HG03565 (cell line): ENCODE data around the gene MBIP.
"Not testable (repeated sequence)": the region's sequence is repeated elsewhere in the genome, so short reads cannot be mapped to it uniquely, and the experiment has no call there.

Experiments used
- ATAC-seq: cut with Tn5 transposase; IDR thresholded peaks from one replicate; pipeline ENCODE4 v1.9.1; 2021; ENCODE audit warnings: mild to moderate bottlenecking, moderate library complexity; ENCODE audit not compliant: unreplicated experiment

MBIP gene, protein sequence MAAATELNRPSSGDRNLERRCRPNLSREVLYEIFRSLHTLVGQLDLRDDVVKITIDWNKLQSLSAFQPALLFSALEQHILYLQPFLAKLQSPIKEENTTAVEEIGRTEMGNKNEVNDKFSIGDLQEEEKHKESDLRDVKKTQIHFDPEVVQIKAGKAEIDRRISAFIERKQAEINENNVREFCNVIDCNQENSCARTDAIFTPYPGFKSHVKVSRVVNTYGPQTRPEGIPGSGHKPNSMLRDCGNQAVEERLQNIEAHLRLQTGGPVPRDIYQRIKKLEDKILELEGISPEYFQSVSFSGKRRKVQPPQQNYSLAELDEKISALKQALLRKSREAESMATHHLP

DNA sequence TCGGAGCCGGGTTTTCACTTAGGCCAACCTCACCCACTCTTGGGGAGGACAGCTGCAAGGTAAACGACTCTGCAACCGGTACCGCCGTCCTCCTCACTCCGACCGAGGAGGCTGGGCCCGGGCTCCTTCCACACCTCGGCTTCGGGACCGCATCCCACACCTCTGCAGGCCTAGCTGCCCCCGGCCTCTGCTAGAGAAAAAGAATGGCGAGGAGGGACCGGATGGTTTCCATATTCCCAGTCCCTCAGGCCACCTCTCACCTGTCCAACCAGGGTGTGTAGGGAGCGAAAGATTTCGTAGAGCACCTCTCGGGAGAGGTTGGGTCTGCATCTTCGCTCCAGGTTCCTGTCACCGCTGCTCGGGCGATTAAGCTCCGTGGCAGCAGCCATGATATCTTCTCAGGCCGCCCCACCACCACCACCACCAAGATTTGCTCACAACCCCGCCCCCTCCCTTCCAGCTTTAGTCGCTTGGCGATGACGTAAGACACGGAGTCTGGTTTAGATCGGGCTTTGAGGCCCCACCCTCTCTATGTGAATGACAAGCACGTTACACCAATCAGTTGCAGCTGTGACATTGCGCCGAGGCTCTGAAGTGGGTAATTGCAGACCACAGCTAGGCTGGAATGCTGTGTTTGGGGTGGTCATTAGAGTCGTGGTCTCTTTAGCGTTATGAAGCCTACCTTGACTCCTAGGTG is at the start of gene MBIP:
TSS of gene MBIP (minus strand) at position 438 of the 697 bp plus-strand sequence. CDS start at position 389, 49 bp downstream.
- peak; percentile 99 for ATAC-seq

- no peak for ATAC-seq
Observed at GRCh38 chr14:36367985-36368774, 47.7 kb upstream of the MBIP start.

DNA sequence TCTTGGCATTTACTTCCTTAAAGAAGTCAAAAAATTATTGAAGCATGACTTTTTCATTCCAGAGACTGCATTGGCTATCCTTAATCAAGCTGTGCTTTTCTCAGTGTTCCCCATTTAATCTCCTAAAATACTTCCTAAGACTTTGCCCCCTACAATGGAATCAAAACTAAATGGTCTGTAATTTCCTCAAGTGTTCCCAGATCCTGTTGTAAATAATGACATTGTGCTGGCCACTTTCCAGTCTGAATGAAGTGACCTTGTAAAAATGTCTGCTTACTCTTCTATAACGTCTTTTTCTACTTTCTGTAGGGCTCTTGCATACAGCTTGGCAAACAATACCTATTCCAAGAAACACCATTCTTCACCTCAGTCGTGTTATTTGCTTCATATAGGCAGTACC is 45.3 kb upstream of the MBIP start:
- no peak for ATAC-seq

GRCh38 chr14:36363704-36364103 is 43.3 kb upstream of the MBIP start:
- ATAC-seq = no peak

DNA sequence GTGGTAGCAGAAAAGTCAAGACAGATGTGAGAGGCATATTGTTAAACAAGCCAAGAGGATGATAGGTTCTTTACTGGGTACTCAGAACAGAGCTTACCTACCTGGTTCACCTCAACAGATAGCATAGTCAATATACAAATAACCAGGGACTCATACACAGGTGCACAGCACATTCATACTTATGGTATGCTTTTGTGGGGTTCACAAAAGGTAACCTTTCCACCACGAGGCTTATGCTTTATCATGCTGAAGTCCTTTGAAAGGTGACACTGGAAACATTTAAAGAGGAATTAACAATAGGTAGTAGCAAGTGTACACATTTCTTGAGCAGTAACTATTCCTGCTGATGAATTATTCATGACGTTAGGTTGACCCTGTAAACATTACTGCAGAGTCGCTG is 42.2 kb upstream of the MBIP start:
- ATAC-seq = no peak

DNA sequence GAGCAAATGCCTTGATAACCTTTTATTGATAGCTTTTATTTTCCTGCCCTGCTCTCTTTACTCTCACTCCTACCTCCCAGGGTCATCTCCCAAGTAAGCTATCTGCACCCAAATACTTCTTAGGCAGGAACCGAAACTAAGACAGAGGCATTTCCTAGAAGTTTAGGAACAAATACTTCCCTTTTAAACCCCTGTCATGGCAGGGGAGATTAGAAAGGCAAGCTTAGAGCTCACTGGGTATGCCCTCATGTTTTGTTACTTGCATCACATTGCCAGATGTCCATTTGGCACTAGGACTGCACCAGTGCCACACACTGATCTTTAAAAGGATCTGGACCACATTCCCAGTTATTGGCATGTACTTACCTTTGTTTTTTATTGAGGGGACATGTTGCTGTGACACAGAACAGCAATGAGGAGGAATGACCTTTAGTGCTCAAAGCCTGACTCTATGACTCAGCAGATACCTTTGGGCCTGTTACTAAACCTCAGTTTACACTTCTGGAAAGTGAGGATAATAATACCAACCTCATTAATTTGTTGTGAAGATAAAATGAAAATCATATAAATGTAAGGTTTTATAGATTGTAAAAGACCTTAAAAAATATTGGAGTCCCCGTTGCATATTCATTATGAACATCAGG is 40.9 kb upstream of the MBIP start:
- no peak for ATAC-seq

GRCh38 chr14:36356862-36357261 is 36.4 kb upstream of the MBIP start:
- no peak for ATAC-seq

- no peak for ATAC-seq
Observed at GRCh38 chr14:36346052-36346451, 25.6 kb upstream of the MBIP start.

DNA sequence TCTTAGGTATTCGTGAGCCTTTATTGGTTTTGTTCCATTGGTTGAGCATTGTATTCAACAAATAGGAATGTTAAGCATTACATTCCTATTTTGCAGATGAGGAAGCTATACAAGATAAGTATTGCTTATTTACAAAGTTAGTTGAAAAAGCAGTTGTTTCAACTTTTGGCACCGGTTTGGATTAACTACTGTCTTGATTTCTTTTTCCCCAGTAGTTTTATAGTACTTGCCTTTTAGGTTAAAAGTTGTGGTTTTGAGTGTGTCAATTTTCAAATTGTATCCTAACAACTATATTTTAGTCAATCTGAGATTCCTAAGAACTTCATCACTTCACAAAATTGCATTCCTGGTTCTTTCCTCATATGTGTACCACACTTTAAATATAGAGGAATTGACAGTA is 23.8 kb upstream of the MBIP start:
- ATAC-seq = no peak

- ATAC-seq = not testable (repeated sequence)
Observed at GRCh38 chr14:36341811-36342210, 21.4 kb upstream of the MBIP start.

GRCh38 chr14:36340276-36340890 is 19.9 kb upstream of the MBIP start:
- ATAC-seq = no peak

GRCh38 chr14:36339816-36340215 is 19.4 kb upstream of the MBIP start:
- ATAC-seq = no peak

- no peak for ATAC-seq
Observed at GRCh38 chr14:36333119-36333518, 12.7 kb upstream of the MBIP start.

- not testable (repeated sequence) for ATAC-seq
Observed at GRCh38 chr14:36327573-36327972, 7.1 kb upstream of the MBIP start.

DNA sequence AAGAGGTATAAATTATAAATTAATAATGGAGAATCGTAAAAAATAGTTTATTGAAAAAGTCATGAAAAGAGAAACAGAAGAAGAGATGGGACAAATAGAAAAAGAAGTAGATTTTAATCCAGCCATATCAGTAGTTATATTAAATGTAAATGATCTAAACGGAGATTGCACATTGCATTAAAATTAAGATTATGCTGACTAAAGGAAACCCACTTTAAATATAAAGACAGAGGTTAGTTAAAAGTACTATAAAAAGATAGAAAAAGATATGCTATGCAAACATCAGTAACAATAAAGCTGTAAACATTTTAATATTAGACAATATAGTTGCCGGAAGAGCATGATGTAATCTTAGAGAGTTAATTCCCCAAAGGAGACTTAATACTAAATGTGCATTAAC is 5.4 kb upstream of the MBIP start:
- ATAC-seq = no peak

DNA sequence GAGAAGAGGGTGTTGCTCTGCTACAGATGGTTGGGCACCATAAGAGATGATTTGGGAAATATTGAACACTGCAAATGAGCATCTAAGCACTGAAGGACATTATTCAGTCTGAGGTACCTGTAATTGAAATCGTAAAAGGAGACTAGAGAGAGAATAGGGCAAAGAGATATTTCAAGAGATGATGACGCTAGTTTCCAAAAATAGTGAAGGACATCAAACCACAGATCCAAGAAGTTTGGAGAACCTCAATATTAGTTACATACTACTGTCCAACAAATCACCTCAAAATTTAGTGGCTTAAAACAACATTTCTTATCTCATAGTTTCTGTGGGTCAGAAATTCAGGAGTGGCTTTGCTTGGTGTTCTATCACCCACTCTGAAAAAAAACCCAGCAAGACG is 4.5 kb upstream of the MBIP start:
- no peak for ATAC-seq

DNA sequence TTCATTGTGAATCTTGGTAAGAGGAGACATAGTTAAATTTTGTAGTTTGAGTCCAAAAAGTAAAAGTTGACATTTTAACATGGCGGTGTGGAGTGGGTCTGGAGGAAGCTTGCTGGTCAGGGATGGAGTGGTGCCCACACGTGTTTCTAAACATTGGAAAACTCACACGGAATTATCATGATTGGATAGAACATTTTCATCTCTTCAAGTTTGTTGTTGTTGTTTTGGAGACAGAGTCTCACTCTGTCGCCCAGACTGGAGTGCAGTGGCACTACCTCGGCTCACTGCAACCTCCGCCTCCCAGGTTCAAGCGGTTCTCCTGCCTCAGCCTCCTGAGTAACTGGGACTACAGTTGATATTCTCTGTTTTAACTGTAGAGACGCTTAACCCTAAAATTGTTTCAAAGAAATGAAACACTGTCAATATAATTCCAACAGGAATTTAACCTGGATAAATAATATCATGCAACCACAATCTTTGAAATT is 502 bp upstream of the MBIP start:
- ATAC-seq = peak; percentile 13

- no peak for ATAC-seq
Observed at GRCh38 chr14:36319899-36320199, 588 bp downstream of the MBIP start.

GRCh38 chr14:36317650-36318049 is 2.8 kb downstream of the MBIP start:
- no peak for ATAC-seq

DNA sequence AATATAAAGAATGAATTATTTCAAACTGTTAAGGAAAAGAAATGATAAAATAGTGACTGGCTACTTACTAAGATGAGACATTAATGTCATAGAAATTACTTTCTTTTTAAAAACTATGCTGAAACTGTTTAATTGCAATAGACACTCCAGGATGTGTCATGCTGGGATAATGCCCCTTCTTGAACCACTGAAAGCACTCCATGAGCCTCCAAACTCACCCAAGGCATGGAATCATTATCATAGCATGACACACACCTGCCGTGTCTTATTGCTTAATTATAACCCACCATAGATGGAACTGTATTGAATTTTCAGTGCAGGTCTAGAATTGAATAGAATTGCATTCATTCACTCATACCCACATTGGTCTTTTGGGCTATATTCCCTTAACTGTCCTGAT is 4.3 kb downstream of the MBIP start:
- ATAC-seq = no peak
